NT2/D1 (cell line): ENCODE results near the gene CIBAR2.

Source experiments
- DNase-seq: peaks from one replicate; pipeline ENCODE4 v3.0.0-alpha.2; 2011; ENCODE audit warnings: low read depth, low spot score
- H3K27me3 ChIP-seq: 2 replicates; pipeline ENCODE4 v1.6.0; 2011; ENCODE audit warnings: mild to moderate bottlenecking; ENCODE audit not compliant: insufficient read length, insufficient read depth
- H3K36me3 ChIP-seq: 2 replicates; pipeline ENCODE4 v1.6.1; 2011; ENCODE audit warnings: mild to moderate bottlenecking, low read length, mixed read lengths; ENCODE audit not compliant: insufficient read depth, insufficient read length
- H3K4me1 ChIP-seq: 2 replicates; pipeline ENCODE4 v1.5.1; 2011; ENCODE audit not compliant: insufficient read depth, insufficient read length
- H3K4me3 ChIP-seq: 2 replicates; pipeline ENCODE4 v1.5.1; 2011; ENCODE audit warnings: low read depth; ENCODE audit not compliant: insufficient read length
- H3K9ac ChIP-seq: 2 replicates; pipeline ENCODE4 v1.6.0; 2011; ENCODE audit warnings: low read depth; ENCODE audit not compliant: insufficient read length
- H3K9me3 ChIP-seq: 2 replicates; pipeline ENCODE4 v1.5.1; 2011; ENCODE audit warnings: mild to moderate bottlenecking, low read length; ENCODE audit not compliant: insufficient read depth
- SUZ12 ChIP-seq: IDR thresholded peaks from 2 replicates; pipeline ENCODE4 v1.6.1; 2011; ENCODE audit not compliant: insufficient read length, insufficient read depth; ENCODE audit errors: extremely low read depth
- YY1 ChIP-seq: IDR thresholded peaks from 2 replicates; pipeline ENCODE4 v1.6.1; 2011; ENCODE audit not compliant: insufficient read length, insufficient read depth
- ZNF274 ChIP-seq: IDR thresholded peaks from 2 replicates; pipeline ENCODE4 v1.6.1; 2011; ENCODE audit warnings: mild to moderate bottlenecking, low read depth, low read length

CIBAR2 gene

DNA sequence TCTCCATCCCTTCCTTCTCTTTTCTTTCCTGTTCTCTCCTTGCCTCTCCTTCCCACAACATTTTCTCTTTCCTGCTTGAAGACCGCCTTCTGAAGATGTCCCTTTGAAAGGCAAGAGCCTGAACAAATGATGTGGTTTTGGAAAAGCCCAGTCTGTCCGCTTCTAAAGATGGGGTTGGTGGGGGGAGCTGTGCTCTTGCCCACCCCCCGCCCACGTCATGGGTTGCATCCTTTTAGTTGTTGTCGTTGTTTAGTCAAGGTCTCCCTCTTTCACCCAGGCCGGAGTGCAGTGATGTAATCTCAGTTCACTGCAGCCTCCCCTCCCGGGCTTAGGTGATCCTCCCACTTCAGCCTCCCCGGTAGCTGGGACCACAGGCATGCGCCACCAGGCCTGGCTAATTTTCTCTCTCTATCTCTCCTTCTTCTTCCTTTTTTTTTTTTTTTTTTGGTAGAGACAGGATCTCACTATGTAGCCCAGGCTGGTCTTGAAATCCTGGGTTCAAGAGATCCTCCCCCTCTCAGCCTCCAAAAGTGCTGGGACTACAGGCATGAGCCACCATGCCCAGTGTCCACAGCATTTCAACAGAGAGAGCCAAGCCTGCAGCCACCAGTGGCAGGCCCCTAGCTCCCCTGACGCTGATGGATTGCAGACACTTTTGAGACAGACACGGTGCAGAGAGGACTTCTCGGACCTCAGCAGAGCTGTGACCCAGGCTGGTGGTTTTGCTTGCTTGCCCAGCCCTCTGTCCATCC lies 26.0 kb upstream of the CIBAR2 start:
- H3K4me1 ChIP-seq, result peaks cover 15% of the 10 kb centered on the region
- TF ChIP-seq YY1, result no peak
- no peak for TF ChIP-seq ZNF274
- no peak for TF ChIP-seq SUZ12
- no peak for DNase-seq
- H3K4me3 ChIP-seq, result peak overlapping the region; percentile 91
- H3K9me3 ChIP-seq, result no peaks in the 10 kb centered on the region
- peaks cover 12% of the 10 kb centered on the region for H3K27me3 ChIP-seq
- H3K36me3 ChIP-seq, result peaks cover 25% of the 10 kb centered on the region
- peak overlapping the region; percentile 50 for H3K9ac ChIP-seq

GRCh38 chr16:85137323-85138072 lies 25.2 kb upstream of the CIBAR2 start:
- H3K9me3 ChIP-seq, result no peaks in the 10 kb centered on the region
- peaks cover 20% of the 10 kb centered on the region for H3K4me1 ChIP-seq
- H3K27me3 ChIP-seq, result peaks cover 12% of the 10 kb centered on the region
- H3K4me3 ChIP-seq, result peak overlapping the region; percentile 91
- no peak for DNase-seq
- H3K9ac ChIP-seq, result peak overlapping the region; percentile 50
- peaks cover 26% of the 10 kb centered on the region for H3K36me3 ChIP-seq
- TF ChIP-seq ZNF274, result no peak
- TF ChIP-seq SUZ12, result no peak
- TF ChIP-seq YY1, result no peak

DNA sequence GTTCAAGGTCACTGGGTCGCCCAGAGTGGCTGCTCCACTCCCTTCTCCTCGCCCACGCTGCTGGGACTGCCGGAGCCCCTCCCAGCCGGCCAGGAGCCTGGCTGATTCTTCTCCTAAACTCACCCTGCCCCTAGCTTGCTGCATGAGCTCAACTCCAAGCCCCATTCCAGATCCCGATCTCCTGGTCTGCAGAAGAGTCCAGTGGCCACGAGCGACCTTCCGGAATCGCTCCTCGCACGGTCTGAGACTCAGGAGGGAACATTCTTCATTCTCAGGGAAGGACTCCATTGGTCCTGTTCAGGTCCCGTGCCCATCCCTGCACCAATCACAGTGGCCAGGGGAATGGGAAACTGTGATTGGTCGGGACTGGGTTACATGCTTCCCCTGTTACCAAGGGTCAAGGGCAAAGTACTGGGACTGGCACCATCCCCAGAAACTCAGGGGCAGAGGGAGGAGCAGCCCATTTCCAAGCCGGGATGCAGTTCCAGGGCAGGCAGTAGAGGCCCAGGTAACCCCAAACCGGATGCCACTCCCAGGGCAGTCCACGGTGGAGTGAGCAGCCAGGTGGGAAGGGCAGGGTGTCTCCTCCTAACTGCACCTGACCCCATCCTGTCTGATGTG lies 24.5 kb upstream of the CIBAR2 start:
- DNase-seq, result peak; percentile 84
- H3K9me3 ChIP-seq, result no peaks in the 10 kb centered on the region
- peaks cover 19% of the 10 kb centered on the region for H3K4me1 ChIP-seq
- H3K36me3 ChIP-seq, result peaks cover 26% of the 10 kb centered on the region
- peak overlapping the region; percentile 91 for H3K4me3 ChIP-seq
- H3K27me3 ChIP-seq, result peaks cover 12% of the 10 kb centered on the region
- peak overlapping the region; percentile 95 for H3K9ac ChIP-seq
- no peak for TF ChIP-seq SUZ12
- TF ChIP-seq YY1, result no peak
- TF ChIP-seq ZNF274, result no peak

DNA sequence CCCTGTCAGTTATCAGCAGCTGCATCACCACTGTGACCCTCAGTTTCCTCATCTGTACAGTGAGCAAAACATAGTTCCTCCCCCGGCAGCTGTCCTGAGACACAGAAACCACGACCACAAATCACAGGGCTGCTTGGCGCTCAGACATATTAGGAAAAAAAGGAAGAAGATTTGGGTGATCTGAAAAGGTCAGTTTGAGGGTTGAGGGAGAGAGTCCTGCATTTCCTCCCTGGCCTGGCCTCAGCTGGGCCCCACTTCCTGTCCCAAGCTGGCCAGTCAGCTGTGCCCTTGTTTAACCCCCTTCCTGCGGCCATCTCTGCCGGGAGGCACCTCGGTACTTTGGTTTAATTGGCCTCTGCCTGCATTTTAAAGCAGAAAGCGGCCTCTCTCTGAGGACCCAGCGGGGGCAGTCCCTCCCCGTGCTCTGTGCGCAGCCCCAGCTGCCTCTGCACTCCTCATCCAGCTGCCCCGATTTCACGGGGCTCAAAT lies 24.0 kb upstream of the CIBAR2 start:
- H3K4me1 ChIP-seq, result peaks cover 19% of the 10 kb centered on the region
- H3K9me3 ChIP-seq, result no peaks in the 10 kb centered on the region
- peak overlapping the region; percentile 91 for H3K4me3 ChIP-seq
- H3K27me3 ChIP-seq, result peaks cover 12% of the 10 kb centered on the region
- TF ChIP-seq YY1, result no peak
- H3K9ac ChIP-seq, result peak overlapping the region; percentile 95
- DNase-seq, result no peak
- peaks cover 26% of the 10 kb centered on the region for H3K36me3 ChIP-seq

- peaks cover 21% of the 10 kb centered on the region for H3K4me1 ChIP-seq
- H3K27me3 ChIP-seq, result peaks cover 12% of the 10 kb centered on the region
- H3K36me3 ChIP-seq, result peaks cover 26% of the 10 kb centered on the region
- TF ChIP-seq YY1, result no peak
- no peak for TF ChIP-seq SUZ12
- no peak for TF ChIP-seq ZNF274
- no peaks in the 10 kb centered on the region for H3K9me3 ChIP-seq
- no peak overlapping the region for H3K9ac ChIP-seq
- H3K4me3 ChIP-seq, result no peak overlapping the region
- no peak for DNase-seq
These were observed 22.5 kb upstream of the CIBAR2 start for GRCh38 chr16:85134789-85135142.

- no peak overlapping the region for H3K9ac ChIP-seq
- no peak for DNase-seq
- peaks cover 21% of the 10 kb centered on the region for H3K4me1 ChIP-seq
- peaks cover 26% of the 10 kb centered on the region for H3K36me3 ChIP-seq
- H3K27me3 ChIP-seq, result peaks cover 12% of the 10 kb centered on the region
- no peaks in the 10 kb centered on the region for H3K9me3 ChIP-seq
- TF ChIP-seq ZNF274 (no peak), SUZ12 (no peak), YY1 (no peak)
- H3K4me3 ChIP-seq, result no peak overlapping the region
These were observed 22.0 kb upstream of the CIBAR2 start for GRCh38 chr16:85134076-85134788.

GRCh38 chr16:85133290-85133599 lies 21.0 kb upstream of the CIBAR2 start:
- DNase-seq, result no peak
- TF ChIP-seq ZNF274 (no peak), YY1 (no peak), SUZ12 (no peak)
- Histone ChIP-seq H3K4me3 (no peak overlapping the region), H3K9ac (no peak overlapping the region), H3K4me1 (peaks cover 20% of the 10 kb centered on the region), H3K9me3 (no peaks in the 10 kb centered on the region), H3K27me3 (peaks cover 7% of the 10 kb centered on the region), H3K36me3 (peaks cover 26% of the 10 kb centered on the region)
